ENCODE data around the gene RMC1.

The RMC1 gene

GRCh38 chr18:23524213-23524707 lies 20.9 kb downstream of the RMC1 start:
- Histone ChIP-seq H2AFZ (ENCODE audit: low read length) (no peak overlapping the region), H3K79me2 (ENCODE audit: low read length) (no peaks in the 10 kb centered on the region), H3K27ac (ENCODE audit: low read length) (no peak overlapping the region), H3F3A (ENCODE audit: insufficient read depth, low read length) (no peaks in the 10 kb centered on the region), H3K9ac (ENCODE audit: low read length) (no peak overlapping the region), H4K20me1 (ENCODE audit: insufficient read depth, low read length) (no peaks in the 10 kb centered on the region), H3K36me3 (replicated peaks; ENCODE audit: insufficient read depth, low read length) (peaks cover under 1% of the 10 kb centered on the region), H3K9me3 (replicated peaks; ENCODE audit: insufficient read depth, low read length) (no peaks in the 10 kb centered on the region), H3K4me2 (ENCODE audit: low read depth, low read length) (no peak overlapping the region), H3K4me3 (ENCODE audit: low read length) (no peak overlapping the region), H3K9me2 (replicated peaks; ENCODE audit: insufficient read depth, low read length) (no peaks in the 10 kb centered on the region), H3K4me1 (ENCODE audit: low read length) (peaks cover 14% of the 10 kb centered on the region), H3K27me3 (replicated peaks; ENCODE audit: insufficient read depth, low read length) (no peaks in the 10 kb centered on the region)
- no peak for DNase-seq
- TF ChIP-seq EZH2 (optimal IDR thresholded peaks at IDR 0.05; ENCODE audit: low read depth, low read length) (no peak), EZH2phosphoT487 (IDR thresholded peaks at IDR 0.05; ENCODE audit: low read length) (no peak)
- TF ChIP-seq, protein P1, sequence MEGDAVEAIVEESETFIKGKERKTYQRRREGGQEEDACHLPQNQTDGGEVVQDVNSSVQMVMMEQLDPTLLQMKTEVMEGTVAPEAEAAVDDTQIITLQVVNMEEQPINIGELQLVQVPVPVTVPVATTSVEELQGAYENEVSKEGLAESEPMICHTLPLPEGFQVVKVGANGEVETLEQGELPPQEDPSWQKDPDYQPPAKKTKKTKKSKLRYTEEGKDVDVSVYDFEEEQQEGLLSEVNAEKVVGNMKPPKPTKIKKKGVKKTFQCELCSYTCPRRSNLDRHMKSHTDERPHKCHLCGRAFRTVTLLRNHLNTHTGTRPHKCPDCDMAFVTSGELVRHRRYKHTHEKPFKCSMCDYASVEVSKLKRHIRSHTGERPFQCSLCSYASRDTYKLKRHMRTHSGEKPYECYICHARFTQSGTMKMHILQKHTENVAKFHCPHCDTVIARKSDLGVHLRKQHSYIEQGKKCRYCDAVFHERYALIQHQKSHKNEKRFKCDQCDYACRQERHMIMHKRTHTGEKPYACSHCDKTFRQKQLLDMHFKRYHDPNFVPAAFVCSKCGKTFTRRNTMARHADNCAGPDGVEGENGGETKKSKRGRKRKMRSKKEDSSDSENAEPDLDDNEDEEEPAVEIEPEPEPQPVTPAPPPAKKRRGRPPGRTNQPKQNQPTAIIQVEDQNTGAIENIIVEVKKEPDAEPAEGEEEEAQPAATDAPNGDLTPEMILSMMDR (IDR thresholded peaks at IDR 0.05; ENCODE audit: low read length) = no peak

- Histone ChIP-seq H2AFZ (ENCODE audit: low read length) (no peak overlapping the region), H3K4me3 (ENCODE audit: low read length) (no peak overlapping the region), H3K36me3 (replicated peaks; ENCODE audit: insufficient read depth, low read length) (peaks cover 8% of the 10 kb centered on the region), H3K4me1 (ENCODE audit: low read length) (peaks cover 14% of the 10 kb centered on the region), H3K27ac (ENCODE audit: low read length) (no peak overlapping the region), H3K9ac (ENCODE audit: low read length) (no peak overlapping the region), H3K9me3 (replicated peaks; ENCODE audit: insufficient read depth, low read length) (no peaks in the 10 kb centered on the region), H3K79me2 (ENCODE audit: low read length) (no peaks in the 10 kb centered on the region), H3K9me2 (replicated peaks; ENCODE audit: insufficient read depth, low read length) (no peaks in the 10 kb centered on the region), H4K20me1 (ENCODE audit: insufficient read depth, low read length) (no peaks in the 10 kb centered on the region), H3F3A (ENCODE audit: insufficient read depth, low read length) (no peaks in the 10 kb centered on the region), H3K4me2 (ENCODE audit: low read depth, low read length) (no peak overlapping the region), H3K27me3 (replicated peaks; ENCODE audit: insufficient read depth, low read length) (no peaks in the 10 kb centered on the region)
- TF ChIP-seq EZH2phosphoT487 (IDR thresholded peaks at IDR 0.05; ENCODE audit: low read length) = no peak
- TF ChIP-seq, protein P1 (IDR thresholded peaks at IDR 0.05; ENCODE audit: low read length) = no peak
- DNase-seq = no peak
Observed at GRCh38 chr18:23526501-23527063, 23.3 kb downstream of the RMC1 start.

- H3K4me1 ChIP-seq (ENCODE audit: low read length) = peaks cover 4% of the 10 kb centered on the region
- H3K27ac ChIP-seq (ENCODE audit: low read length) = no peak overlapping the region
- H3K9ac ChIP-seq (ENCODE audit: low read length) = no peak overlapping the region
- no peaks in the 10 kb centered on the region for H3F3A ChIP-seq (ENCODE audit: insufficient read depth, low read length)
- no peak overlapping the region for H3K4me3 ChIP-seq (ENCODE audit: low read length)
- no peaks in the 10 kb centered on the region for H3K27me3 ChIP-seq (replicated peaks; ENCODE audit: insufficient read depth, low read length)
- no peak overlapping the region for H3K4me2 ChIP-seq (ENCODE audit: low read depth, low read length)
- H3K79me2 ChIP-seq (ENCODE audit: low read length) = no peaks in the 10 kb centered on the region
- H2AFZ ChIP-seq (ENCODE audit: low read length) = no peak overlapping the region
- no peak for DNase-seq
- H4K20me1 ChIP-seq (ENCODE audit: insufficient read depth, low read length) = no peaks in the 10 kb centered on the region
- TF ChIP-seq EZH2phosphoT487 (IDR thresholded peaks at IDR 0.05; ENCODE audit: low read length) (no peak), EZH2 (optimal IDR thresholded peaks at IDR 0.05; ENCODE audit: low read depth, low read length) (no peak)
- TF ChIP-seq, protein P1 (IDR thresholded peaks at IDR 0.05; ENCODE audit: low read length) = no peak
- no peaks in the 10 kb centered on the region for H3K9me2 ChIP-seq (replicated peaks; ENCODE audit: insufficient read depth, low read length)
- H3K9me3 ChIP-seq (replicated peaks; ENCODE audit: insufficient read depth, low read length) = no peaks in the 10 kb centered on the region
- peaks cover 10% of the 10 kb centered on the region for H3K36me3 ChIP-seq (replicated peaks; ENCODE audit: insufficient read depth, low read length)
Observed at GRCh38 chr18:23528580-23529472, 25.5 kb downstream of the RMC1 start.

Measured in MM.1S (cell line).